ENCODE measurements around the gene REEP3.
"Not testable (repeated sequence)": the region's sequence is repeated elsewhere in the genome, so short reads cannot be mapped to it uniquely, and the experiment has no call there.

REEP3 gene

DNA sequence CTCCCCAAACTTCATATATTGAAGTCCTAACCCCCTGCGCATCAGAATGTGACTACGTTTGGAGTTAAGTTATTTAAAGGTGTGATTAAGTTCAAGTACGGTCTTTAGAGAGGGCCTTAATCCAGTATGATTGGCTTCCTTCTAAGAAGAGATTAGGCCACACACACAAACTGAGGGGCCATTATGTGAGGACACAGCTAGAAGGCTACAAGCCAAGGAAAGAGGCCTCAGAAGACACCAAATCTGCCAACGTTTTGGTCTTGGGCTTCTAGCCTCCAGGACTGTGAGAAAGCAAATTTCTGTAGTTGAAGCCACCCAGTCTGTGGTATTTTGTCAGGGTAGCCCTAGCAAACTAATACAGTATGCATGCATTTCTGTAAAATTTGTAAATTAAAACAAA lies 41.7 kb downstream of the REEP3 start:
- H3K4me1 ChIP-seq = no peaks in the 10 kb centered on the region
- no peak overlapping the region for H3K4me3 ChIP-seq (ENCODE audit: low read depth, low read length)
- no peak overlapping the region for H3K27ac ChIP-seq
- H3K9ac ChIP-seq = no peak overlapping the region
- H2AFZ ChIP-seq = no peak overlapping the region
- H3K36me3 ChIP-seq (ENCODE audit: control insufficient read depth, insufficient read depth, low read length) = no peaks in the 10 kb centered on the region
- no peak overlapping the region for H3K4me2 ChIP-seq (ENCODE audit: low read length)
- TF ChIP-seq, protein P1, sequence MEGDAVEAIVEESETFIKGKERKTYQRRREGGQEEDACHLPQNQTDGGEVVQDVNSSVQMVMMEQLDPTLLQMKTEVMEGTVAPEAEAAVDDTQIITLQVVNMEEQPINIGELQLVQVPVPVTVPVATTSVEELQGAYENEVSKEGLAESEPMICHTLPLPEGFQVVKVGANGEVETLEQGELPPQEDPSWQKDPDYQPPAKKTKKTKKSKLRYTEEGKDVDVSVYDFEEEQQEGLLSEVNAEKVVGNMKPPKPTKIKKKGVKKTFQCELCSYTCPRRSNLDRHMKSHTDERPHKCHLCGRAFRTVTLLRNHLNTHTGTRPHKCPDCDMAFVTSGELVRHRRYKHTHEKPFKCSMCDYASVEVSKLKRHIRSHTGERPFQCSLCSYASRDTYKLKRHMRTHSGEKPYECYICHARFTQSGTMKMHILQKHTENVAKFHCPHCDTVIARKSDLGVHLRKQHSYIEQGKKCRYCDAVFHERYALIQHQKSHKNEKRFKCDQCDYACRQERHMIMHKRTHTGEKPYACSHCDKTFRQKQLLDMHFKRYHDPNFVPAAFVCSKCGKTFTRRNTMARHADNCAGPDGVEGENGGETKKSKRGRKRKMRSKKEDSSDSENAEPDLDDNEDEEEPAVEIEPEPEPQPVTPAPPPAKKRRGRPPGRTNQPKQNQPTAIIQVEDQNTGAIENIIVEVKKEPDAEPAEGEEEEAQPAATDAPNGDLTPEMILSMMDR (IDR thresholded peaks at IDR 0.05) = no peak
- H3K9me3 ChIP-seq (ENCODE audit: control insufficient read depth, low read length) = no peaks in the 10 kb centered on the region
- no peaks in the 10 kb centered on the region for H3K27me3 ChIP-seq (ENCODE audit: control insufficient read depth, insufficient read depth, low read length)
- H3K79me2 ChIP-seq = peaks cover 15% of the 10 kb centered on the region

DNA sequence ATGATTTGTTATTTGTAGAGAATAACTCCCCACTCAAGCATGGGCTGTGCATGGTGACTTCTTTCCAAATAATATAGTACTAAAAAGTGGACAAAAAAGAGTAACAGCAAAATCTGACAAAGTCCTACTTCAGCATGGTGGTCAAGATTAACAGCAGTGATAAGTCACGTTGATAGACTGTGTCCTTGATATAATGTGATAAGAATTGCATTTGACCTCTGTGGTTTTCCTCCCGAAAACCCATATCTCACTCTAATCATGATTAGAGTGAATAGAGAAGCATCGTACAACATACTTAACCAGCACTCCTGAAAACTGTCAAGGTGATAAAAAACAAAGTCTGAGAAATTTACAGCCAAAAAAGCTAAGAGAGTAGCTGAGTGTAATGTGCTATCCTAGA lies 42.4 kb downstream of the REEP3 start:
- Histone ChIP-seq H3K9ac (no peak overlapping the region), H3K27ac (peak overlapping the region; percentile 20), H3K79me2 (peaks cover 13% of the 10 kb centered on the region), H2AFZ (no peak overlapping the region), H3K4me1 (no peaks in the 10 kb centered on the region), H3K9me3 (ENCODE audit: control insufficient read depth, low read length) (no peaks in the 10 kb centered on the region), H3K4me2 (ENCODE audit: low read length) (peak overlapping the region; percentile 55), H3K27me3 (ENCODE audit: control insufficient read depth, insufficient read depth, low read length) (no peaks in the 10 kb centered on the region), H3K4me3 (ENCODE audit: low read depth, low read length) (peak overlapping the region; percentile 12), H3K36me3 (ENCODE audit: control insufficient read depth, insufficient read depth, low read length) (no peaks in the 10 kb centered on the region)
- TF ChIP-seq, protein P1 (IDR thresholded peaks at IDR 0.05) = no peak

DNA sequence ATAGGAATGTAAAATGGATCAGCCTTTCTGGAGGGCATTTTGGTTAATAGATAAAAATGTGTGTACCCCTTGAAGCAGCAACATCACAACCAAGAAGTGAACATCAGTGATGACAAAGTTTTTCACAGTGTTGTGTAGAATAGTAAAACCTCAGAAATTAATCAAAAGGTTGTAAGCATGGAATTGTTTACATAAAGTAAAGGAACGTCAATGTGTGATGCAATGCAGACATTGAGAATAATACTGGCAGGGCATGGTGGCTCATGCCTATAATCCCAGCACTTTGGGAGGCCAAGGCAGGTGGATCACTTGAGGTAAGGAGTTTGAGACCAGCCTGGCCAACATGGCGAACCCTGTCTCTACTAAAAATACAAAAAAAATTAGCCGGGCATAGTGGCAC lies 43.5 kb downstream of the REEP3 start:
- H3K27me3 ChIP-seq (ENCODE audit: control insufficient read depth, insufficient read depth, low read length); H3K4me1 ChIP-seq; H3K4me3 ChIP-seq (ENCODE audit: low read depth, low read length); H3K4me2 ChIP-seq (ENCODE audit: low read length); H3K9ac ChIP-seq; H3K9me3 ChIP-seq (ENCODE audit: control insufficient read depth, low read length); H2AFZ ChIP-seq; H3K36me3 ChIP-seq (ENCODE audit: control insufficient read depth, insufficient read depth, low read length); H3K27ac ChIP-seq: not testable (repeated sequence)
- peaks cover 16% of the 10 kb centered on the region for H3K79me2 ChIP-seq

DNA sequence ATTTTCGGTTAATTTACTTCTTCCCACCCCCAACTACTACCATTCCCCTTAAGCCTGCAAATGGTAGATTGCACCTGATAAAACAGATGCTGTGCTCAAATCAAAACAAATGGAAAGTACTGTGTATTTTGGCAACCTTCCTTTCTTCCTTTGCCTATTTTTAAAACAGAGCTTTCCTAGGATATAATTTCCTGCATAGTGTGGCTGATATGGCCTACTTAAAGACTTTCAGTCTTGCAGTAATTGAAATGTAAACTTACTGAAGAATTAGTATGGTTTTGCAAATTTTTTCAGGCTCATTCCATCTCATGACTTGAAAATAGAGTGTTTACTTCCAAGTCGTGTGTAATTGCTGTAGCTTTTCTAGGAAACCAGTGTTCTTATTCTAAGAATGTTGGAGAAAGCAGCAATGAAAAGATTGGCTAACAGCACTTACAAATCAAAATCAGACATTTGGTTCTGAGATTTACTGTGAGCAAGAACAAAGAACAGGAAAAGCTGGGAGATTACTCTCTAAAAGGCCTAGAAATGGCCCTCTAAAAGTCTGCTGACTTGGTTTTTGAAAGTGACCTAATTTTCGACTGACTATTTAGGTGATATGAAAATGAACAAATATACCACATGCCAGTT lies 52.0 kb downstream of the REEP3 start:
- H3K36me3 ChIP-seq (ENCODE audit: control insufficient read depth, insufficient read depth, low read length) = no peaks in the 10 kb centered on the region
- H2AFZ ChIP-seq = no peak overlapping the region
- peaks cover 14% of the 10 kb centered on the region for H3K79me2 ChIP-seq
- H3K9me3 ChIP-seq (ENCODE audit: control insufficient read depth, low read length) = no peaks in the 10 kb centered on the region
- peaks cover 10% of the 10 kb centered on the region for H3K4me1 ChIP-seq
- H3K4me2 ChIP-seq (ENCODE audit: low read length) = peak overlapping the region; percentile 17
- H3K9ac ChIP-seq = no peak overlapping the region
- no peaks in the 10 kb centered on the region for H3K27me3 ChIP-seq (ENCODE audit: control insufficient read depth, insufficient read depth, low read length)
- TF ChIP-seq, protein P1 (IDR thresholded peaks at IDR 0.05) = no peak
- H3K27ac ChIP-seq = peak overlapping the region; percentile 25
- no peak overlapping the region for H3K4me3 ChIP-seq (ENCODE audit: low read depth, low read length)

DNA sequence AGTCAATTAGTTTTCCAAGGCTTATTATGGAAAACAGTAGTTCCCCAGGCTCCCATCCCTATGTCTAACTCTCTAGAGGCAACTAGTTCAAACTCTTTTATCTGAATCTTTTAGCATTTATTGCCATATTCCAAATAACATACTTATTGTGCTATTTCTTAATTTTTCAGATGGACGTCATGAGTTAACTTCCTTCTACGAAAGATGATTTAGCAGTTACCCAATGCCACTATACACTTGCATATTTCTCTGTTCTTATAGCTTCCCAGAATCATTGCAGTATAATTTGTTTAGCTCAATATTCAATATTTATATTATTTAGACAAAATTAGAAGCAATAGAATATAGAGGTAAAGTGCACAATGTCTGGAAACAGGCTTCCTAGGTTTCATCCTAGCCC lies 52.8 kb downstream of the REEP3 start:
- Histone ChIP-seq H3K9ac (no peak overlapping the region), H3K4me3 (ENCODE audit: low read depth, low read length) (no peak overlapping the region), H2AFZ (no peak overlapping the region), H3K4me2 (ENCODE audit: low read length) (no peak overlapping the region), H3K9me3 (ENCODE audit: control insufficient read depth, low read length) (no peaks in the 10 kb centered on the region), H3K79me2 (peaks cover 10% of the 10 kb centered on the region), H3K27me3 (ENCODE audit: control insufficient read depth, insufficient read depth, low read length) (no peaks in the 10 kb centered on the region), H3K36me3 (ENCODE audit: control insufficient read depth, insufficient read depth, low read length) (no peaks in the 10 kb centered on the region), H3K27ac (no peak overlapping the region), H3K4me1 (peaks cover 10% of the 10 kb centered on the region)
- TF ChIP-seq, protein P1 (IDR thresholded peaks at IDR 0.05) = no peak

All from parathyroid adenoma (tissue), 2 donors.